GM18873 (cell line): ENCODE data around the gene PBX2.

Source experiments
- ATAC-seq: cut with Tn5 transposase; IDR thresholded peaks from one replicate; pipeline ENCODE4 v1.9.1; 2021; ENCODE audit warnings: mild to moderate bottlenecking, moderate library complexity, moderate number of reproducible peaks; ENCODE audit not compliant: unreplicated experiment, low FRiP score

PBX2 gene

DNA sequence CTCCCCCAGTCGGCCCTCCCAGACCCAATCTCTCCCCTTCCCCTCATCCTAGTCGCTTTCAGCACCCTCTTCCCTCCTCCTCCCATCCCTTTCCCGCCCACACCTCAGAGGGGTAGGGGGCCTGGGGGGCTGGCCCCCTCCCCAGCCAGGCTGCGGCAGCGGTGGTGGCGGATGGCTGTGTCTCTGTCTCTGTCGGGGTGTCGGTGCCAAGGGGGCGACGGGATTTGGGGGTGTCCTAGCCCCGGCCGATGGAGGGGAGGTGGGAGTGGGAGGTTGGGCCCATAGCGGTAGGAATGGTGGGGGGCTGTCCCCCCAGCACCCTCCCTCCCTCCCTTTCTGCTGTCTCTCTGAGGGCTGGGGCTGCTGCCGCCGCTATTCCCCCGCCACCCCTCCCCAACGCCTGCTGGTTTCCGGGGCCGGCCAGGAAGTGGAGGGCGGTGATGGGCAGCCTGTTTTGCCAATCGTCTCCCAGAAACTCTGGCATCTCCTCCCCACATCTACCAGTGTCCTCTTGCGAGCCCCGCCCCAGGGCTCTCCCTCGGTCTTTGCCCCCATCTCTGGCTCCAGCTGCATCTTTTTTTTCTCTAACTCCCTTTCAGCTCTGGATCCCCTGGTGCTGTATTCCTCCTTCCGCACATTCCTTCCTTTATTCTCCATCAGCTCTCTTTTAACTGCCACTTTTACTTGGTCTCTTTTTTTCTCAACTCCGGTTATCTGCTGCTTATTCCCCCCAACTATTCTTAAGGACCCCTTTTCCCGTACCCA is 14.1 kb downstream of the PBX2 start, which contains the start of gene AGPAT1:
AGPAT1 (minus strand) TSS at position 374 of the 765 bp plus-strand sequence. CDS start 4,588 bp downstream, outside the sequence.
- ATAC-seq: peak; percentile 29

GRCh38 chr6:32175322-32175710 is 14.7 kb downstream of the PBX2 start:
- ATAC-seq: no peak

GRCh38 chr6:32174416-32174815 is 15.6 kb downstream of the PBX2 start:
- no peak for ATAC-seq

GRCh38 chr6:32173051-32173727 is 16.8 kb downstream of the PBX2 start:
- no peak for ATAC-seq

- ATAC-seq: no peak
These were observed 18.8 kb downstream of the PBX2 start for GRCh38 chr6:32171234-32171633.

- no peak for ATAC-seq
These were observed 19.7 kb downstream of the PBX2 start for GRCh38 chr6:32170294-32170693.

DNA sequence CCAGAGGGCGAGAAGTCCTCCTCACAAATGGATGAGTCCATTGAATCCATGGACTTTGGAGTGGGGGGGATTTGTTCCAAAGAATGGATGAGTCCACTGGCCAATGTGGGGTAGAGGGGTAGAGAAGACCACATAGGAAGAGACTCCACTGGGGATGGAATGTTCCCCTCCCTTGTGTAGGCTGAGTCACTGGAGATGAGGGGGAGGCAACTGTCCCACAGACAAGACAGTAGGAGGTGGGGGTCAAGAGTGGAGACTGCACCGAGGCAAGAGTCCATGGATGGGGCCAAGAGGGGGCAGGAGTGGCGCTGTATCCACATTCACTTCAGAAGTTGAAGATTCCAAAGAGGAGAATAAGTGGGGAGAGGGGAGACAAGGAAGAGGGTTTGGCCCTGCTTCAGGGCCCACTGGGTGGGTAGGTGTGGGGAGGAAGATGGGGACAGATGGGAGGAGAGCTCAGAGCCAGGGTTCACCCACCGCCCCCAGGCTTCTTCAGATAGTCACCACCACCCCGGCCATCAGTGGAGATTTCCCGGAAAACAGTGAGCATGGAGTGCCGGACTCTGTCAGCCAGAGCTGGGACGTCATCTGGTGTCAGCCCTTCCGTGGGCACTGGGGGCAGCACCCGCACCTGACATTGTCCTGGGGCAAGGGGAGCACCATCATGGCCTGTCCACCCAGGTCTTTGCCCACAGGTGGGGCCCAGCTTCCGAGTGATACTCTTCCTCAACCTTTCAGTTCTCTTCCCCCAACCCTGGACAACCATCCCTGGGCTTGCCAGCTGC is 21.0 kb downstream of the PBX2 start:
- ATAC-seq: no peak

GRCh38 chr6:32168350-32168749 is 21.7 kb downstream of the PBX2 start:
- ATAC-seq: no peak

DNA sequence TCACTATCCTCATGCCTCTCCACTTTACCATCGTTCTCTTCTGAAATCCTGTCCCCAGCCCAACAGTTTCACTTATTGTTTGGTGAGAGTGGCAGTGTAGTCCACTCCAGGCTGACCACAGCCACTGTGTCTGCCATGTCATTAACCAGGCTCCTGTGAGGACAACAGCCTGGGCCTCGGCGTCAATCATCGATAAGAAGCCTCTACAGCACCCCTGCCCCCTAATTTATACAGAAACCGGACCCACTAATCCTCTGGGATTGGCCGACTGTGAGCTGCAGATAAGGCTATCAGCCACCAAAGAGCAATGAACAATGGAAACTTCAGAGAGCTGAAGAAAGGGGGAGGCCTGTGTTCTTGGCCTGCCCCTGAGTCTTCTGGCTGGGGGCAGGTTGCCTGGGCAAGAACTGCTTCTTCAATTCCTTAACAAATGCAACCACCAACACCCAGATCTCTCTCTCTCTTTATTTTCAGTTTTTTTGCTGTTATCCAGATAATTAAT is 22.2 kb downstream of the PBX2 start:
- no peak for ATAC-seq

GRCh38 chr6:32167154-32167760 is 22.7 kb downstream of the PBX2 start:
- ATAC-seq: no peak

DNA sequence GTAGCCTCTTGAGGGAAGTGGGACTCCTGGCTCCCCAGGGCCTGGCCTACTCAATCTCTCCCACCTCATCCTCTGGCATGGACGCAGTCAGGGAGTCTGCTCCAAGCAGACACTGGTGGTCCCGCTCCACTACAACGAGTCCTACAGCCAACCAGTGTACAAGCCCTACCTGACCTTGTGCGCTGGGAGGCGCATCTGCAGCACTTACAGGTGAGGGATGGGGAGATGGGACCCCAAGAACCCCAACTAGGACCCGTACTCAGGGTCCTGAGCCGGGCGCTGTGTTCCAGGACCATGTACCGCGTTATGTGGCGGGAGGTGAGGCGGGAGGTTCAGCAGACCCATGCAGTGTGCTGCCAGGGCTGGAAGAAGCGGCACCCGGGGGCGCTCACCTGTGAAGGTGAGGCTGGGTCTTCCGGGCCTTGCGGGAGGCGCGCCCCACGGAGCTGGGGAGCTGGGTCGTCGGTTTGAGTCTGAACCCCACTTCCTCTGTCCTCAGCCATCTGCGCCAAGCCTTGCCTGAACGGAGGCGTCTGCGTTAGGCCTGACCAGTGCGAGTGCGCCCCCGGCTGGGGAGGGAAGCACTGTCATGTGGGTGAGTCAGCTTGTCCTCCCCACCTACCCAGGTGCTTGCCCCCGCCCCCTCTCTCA is 23.5 kb downstream of the PBX2 start:
- no peak for ATAC-seq

DNA sequence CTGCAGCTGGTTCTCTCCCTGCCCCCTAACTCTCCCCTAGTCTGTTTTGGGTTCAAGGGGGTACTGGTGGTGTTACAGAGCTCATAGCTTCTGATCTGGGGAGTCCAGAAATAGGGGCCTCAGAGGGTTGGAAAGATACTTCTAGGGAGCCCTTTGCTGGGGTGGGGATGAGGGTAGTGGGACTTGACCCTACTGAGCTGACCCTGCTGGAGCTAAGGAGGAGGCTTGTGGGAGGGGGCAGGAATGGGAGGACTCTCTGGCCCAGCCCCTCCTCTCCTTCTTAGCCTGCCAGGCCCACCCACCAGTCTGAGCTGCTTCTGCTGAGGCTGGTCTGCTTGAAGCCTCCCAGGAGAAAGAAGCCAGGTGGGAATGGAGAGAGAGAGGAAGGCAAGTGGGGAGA is 25.7 kb downstream of the PBX2 start, which contains the start of gene EGFL8:
EGFL8 (plus strand) TSS at position 301 of the 400 bp plus-strand sequence. CDS start 1,571 bp downstream, outside the sequence.
- ATAC-seq: no peak

DNA sequence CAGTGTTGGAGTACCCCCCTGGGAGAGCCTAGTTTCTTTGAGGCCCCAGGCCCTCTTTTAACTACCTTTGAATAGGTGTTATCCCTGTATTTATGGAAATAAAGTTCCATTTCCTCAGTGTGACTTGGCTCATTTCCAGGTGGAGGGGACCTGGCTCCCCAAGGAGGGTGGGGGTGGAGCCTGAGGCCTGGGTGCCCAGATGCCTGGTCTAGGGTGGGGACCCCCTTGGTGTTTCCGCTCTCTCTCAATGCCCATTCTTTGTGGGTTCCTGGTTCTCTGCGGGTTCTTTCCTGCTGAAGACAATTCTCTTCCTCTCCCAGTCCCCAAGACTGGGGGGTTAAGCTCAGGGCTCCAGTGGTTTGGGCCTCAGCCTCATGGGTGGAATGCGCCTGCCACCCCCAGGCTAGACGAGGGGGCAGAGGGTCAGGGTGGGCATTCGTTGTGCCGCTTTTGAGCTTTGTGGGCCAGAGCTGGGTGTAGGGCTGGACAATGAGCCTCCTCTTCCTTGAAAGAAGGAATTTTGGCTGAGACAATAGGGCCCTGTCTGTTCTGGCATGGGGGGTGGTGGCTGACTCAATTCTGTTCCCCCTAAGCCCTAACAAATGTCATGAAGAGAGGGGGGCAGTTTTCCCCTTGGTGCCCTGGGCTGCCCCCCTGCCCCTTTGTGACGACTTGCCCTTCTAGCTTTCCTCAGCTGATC is 26.3 kb downstream of the PBX2 start:
- no peak for ATAC-seq

GRCh38 chr6:32158052-32158451 is 31.9 kb downstream of the PBX2 start:
- no peak for ATAC-seq

- ATAC-seq: no peak
These were observed 33.1 kb downstream of the PBX2 start for GRCh38 chr6:32156891-32157290.

- ATAC-seq: no peak
These were observed 35.4 kb downstream of the PBX2 start for GRCh38 chr6:32154514-32155161.

- ATAC-seq: no peak
These were observed 36.2 kb downstream of the PBX2 start, which contains the start of gene PPT2 for GRCh38 chr6:32153564-32154513. Gene PPT2, plus strand, starts transcription at chr6:32154141. Its CDS starts 454 bp downstream, at chr6:32154595.
